Upper lobe of right lung (tissue), 1 donor: Measurements from ENCODE around the gene RASSF7. TPM values are rescaled to one million over a fixed set of nuclear protein-coding genes. Genes with fewer than 3 reads are reported as not detected.
A peak's percentile ranks its signal among the peaks of the same experiment; 100 is the strongest.

Source experiments
- ATAC-seq: fragments of 200-7000 bp; cut with Tn5 transposase; one replicate; pipeline ENCODE4 v1.9.1; 2020; ENCODE audit warnings: mild to moderate bottlenecking, moderate library complexity
- DNase-seq: peaks from one replicate; pipeline ENCODE4 v3.0.0-alpha.2; 2020
- H3K27ac ChIP-seq: fragments of 200-600 bp; one replicate; pipeline ENCODE4 v1.8.0; 2022
- H3K27me3 ChIP-seq: fragments of 200-600 bp; one replicate; pipeline ENCODE4 v1.8.0; 2022; ENCODE audit warnings: mild to moderate bottlenecking
- H3K36me3 ChIP-seq: fragments of 200-600 bp; one replicate; pipeline ENCODE4 v1.8.0; 2022
- H3K4me1 ChIP-seq: fragments of 200-600 bp; one replicate; pipeline ENCODE4 v1.8.0; 2022
- H3K4me3 ChIP-seq: fragments of 200-600 bp; one replicate; pipeline ENCODE4 v1.8.0; 2022; ENCODE audit warnings: mild to moderate bottlenecking
- H3K9me3 ChIP-seq: fragments of 200-600 bp; one replicate; pipeline ENCODE4 v1.8.0; 2022
- intact Hi-C: fragments of 100-400 bp; cut with DNase I; formaldehyde crosslinking; loops from one replicate; pipeline ENCODE4 v1.11.0; 2022
- total RNA-seq: library from RNA; stranded (reverse); fragmentation: NEBNext Ultra II Directional; extraction: Animal tissue kit (Norgen Biotek cat#: 25700); gene quantifications from one replicate; pipeline ENCODE4 v1.2.1, GENCODE V29; 2021
- TF ChIP-seq, protein P1 (sequence below): fragments of 200-600 bp; IDR thresholded peaks from one replicate; pipeline ENCODE4 v1.8.0; 2022; ENCODE audit warnings: antibody characterized with exemption
- donor health status: DM: no; HTN: yes; CAD: no; lungs with severe emphysema.

RASSF7 gene
- total RNA-seq, 1 donor from 2014 or later = 76.7 TPM

DNA sequence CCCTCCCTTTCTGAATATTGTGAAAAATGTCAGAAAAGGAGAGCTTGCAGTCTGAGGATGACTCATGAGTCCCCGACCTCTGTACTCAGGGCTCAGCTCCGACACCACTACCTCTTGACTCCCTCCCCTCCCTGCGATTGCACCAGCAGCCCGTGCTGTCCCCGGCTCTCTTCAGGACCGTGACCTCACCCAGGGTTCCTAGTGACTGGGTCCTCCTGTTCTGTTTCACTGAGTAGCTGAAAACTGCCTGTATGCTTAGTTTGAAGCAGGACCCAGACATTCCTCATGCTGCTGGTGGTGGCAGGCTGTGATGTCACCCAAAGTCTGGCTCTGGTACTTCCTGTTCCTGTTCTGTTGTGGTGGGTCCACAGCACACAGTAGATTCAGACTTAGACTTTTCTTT lies 27.2 kb downstream of the RASSF7 start:
- Histone ChIP-seq H3K36me3 (peaks cover 81% of the 10 kb centered on the region), H3K4me1 (no peaks in the 10 kb centered on the region), H3K27ac (peak overlapping the region; percentile 58), H3K27me3 (no peaks in the 10 kb centered on the region), H3K9me3 (no peaks in the 10 kb centered on the region), H3K4me3 (no peak overlapping the region)
- ATAC-seq (peak; percentile 91), DNase-seq (peak; percentile 82)
- TF ChIP-seq, protein P1, sequence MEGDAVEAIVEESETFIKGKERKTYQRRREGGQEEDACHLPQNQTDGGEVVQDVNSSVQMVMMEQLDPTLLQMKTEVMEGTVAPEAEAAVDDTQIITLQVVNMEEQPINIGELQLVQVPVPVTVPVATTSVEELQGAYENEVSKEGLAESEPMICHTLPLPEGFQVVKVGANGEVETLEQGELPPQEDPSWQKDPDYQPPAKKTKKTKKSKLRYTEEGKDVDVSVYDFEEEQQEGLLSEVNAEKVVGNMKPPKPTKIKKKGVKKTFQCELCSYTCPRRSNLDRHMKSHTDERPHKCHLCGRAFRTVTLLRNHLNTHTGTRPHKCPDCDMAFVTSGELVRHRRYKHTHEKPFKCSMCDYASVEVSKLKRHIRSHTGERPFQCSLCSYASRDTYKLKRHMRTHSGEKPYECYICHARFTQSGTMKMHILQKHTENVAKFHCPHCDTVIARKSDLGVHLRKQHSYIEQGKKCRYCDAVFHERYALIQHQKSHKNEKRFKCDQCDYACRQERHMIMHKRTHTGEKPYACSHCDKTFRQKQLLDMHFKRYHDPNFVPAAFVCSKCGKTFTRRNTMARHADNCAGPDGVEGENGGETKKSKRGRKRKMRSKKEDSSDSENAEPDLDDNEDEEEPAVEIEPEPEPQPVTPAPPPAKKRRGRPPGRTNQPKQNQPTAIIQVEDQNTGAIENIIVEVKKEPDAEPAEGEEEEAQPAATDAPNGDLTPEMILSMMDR = no peak
- intact Hi-C loops = no loop called here

DNA sequence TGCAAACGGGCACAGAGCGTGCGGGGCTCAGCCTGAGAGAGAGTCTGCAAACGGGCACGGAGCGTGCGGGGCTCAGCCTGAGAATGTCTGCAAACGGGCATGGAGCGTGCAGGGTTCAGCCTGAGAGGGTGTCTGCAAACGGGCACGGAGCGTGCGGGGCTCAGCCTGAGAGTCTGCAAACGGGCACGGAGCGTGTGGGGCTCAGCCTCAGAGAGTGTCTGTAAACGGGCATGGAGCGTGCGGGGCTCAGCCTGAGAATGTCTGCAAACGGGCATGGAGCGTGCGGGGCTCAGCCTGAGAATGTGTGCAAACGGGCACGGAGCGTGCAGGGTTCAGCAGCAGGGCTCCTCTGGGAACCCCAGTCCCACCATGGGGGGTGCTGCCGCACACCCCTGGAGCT lies 29.0 kb downstream of the RASSF7 start:
- intact Hi-C loops = no loop called here
- no peaks in the 10 kb centered on the region for H3K9me3 ChIP-seq
- ATAC-seq (no peak), DNase-seq (no peak)
- TF ChIP-seq, protein P1 = no peak
- H3K27me3 ChIP-seq = no peaks in the 10 kb centered on the region
- H3K27ac ChIP-seq = no peak overlapping the region
- H3K4me3 ChIP-seq = no peak overlapping the region
- peaks cover 81% of the 10 kb centered on the region for H3K36me3 ChIP-seq
- H3K4me1 ChIP-seq = no peaks in the 10 kb centered on the region

DNA sequence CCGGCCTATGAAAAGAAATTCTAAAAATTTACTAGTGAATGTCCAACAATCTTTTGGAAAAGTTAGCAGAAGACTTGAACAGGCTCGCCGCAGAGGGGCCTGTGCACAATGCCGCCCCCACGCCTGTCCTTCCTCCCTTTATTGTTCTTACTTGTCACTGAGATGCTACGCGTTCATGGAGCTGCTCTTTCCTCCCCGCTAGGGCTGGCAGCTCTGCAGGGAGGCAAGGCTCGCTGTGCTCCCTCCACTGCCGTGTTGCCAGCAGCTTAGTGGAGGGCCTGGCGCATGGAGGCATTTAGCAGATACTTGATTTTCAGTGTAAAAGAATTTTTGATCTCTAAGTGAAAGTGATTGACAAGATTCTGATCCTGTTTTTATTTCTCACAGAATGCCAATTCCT lies 30.2 kb downstream of the RASSF7 start:
- no peak for ATAC-seq
- peaks cover 92% of the 10 kb centered on the region for H3K36me3 ChIP-seq
- H3K9me3 ChIP-seq = no peaks in the 10 kb centered on the region
- TF ChIP-seq, protein P1 = no peak
- H3K27ac ChIP-seq = no peak overlapping the region
- DNase-seq = no peak
- no peaks in the 10 kb centered on the region for H3K4me1 ChIP-seq
- H3K4me3 ChIP-seq = no peak overlapping the region
- intact Hi-C loops = no loop called here
- no peaks in the 10 kb centered on the region for H3K27me3 ChIP-seq

DNA sequence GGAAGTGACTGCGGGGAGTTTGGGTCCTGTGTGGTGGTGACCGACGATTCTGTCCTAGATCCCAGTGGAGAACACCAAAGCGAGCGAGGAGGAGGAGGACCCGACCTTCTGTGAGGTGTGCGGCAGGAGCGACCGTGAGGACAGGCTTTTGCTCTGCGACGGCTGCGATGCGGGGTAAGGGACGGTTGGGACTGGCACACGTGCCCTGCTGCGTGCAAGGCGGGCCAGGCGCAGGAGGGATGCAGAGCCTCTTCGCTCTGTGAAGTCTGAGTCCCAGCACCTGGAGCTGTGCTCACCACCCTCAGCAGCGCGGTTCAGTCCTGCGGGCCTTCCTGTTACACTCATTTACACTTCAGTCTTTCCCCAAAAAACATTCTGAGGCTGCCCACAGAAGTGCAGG lies 31.7 kb downstream of the RASSF7 start:
- H3K4me3 ChIP-seq = no peak overlapping the region
- no peak overlapping the region for H3K27ac ChIP-seq
- TF ChIP-seq, protein P1 = no peak
- no peak for DNase-seq
- H3K9me3 ChIP-seq = no peaks in the 10 kb centered on the region
- no peaks in the 10 kb centered on the region for H3K4me1 ChIP-seq
- H3K36me3 ChIP-seq = peaks cover 91% of the 10 kb centered on the region
- no peaks in the 10 kb centered on the region for H3K27me3 ChIP-seq
- intact Hi-C loops = no loop called here
- ATAC-seq = no peak

DNA sequence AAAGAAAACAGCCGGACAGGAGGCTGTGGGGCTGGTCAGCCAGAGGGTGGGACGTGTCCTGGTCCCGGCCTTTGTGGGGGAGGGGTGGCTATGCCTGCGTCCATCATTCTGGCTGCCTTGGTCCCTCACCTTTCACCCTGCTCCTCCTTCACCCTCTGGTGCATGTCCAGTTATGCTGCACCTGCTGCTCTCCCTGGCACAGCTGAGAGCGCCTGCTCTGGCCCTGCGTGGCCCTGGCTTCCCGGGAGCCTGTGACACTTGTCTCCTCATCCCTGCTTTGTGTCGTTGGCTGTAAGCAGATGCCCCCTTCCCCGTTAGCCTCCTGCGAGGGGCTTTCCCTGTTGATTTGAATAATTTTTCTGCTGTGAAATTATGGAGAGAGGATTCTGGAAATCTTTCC lies 32.1 kb downstream of the RASSF7 start:
- intact Hi-C loops = no loop called here
- no peaks in the 10 kb centered on the region for H3K4me1 ChIP-seq
- ATAC-seq (no peak), DNase-seq (no peak)
- H3K9me3 ChIP-seq = no peaks in the 10 kb centered on the region
- H3K36me3 ChIP-seq = peaks cover 91% of the 10 kb centered on the region
- TF ChIP-seq, protein P1 = no peak
- no peaks in the 10 kb centered on the region for H3K27me3 ChIP-seq
- no peak overlapping the region for H3K4me3 ChIP-seq
- H3K27ac ChIP-seq = no peak overlapping the region

DNA sequence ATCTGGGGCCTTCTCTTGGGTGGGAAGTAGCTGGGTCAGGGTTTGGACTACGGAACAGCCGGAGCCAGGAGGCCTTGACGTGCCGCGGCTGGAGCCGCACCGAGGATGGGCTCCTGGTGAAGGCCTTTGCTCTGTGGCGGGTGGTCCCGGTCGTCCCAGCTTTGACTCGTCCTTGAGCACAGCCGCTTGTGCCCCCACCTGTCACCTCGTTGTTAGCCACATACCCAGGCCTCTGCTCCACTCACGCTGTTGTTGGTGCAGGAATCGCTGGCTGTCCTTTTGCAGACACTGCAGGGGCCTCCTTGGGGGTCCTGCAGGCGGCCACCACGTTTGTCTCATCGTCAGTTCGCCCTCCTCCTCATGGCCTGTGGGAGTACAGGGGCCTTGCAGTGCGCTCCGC lies 32.6 kb downstream of the RASSF7 start:
- Histone ChIP-seq H3K27ac (no peak overlapping the region), H3K4me1 (no peaks in the 10 kb centered on the region), H3K27me3 (no peaks in the 10 kb centered on the region), H3K36me3 (peaks cover 90% of the 10 kb centered on the region), H3K9me3 (no peaks in the 10 kb centered on the region), H3K4me3 (no peak overlapping the region)
- DNase-seq = no peak
- intact Hi-C loops = no loop called here
- ATAC-seq = no peak
- TF ChIP-seq, protein P1 = no peak
